Embryonic facial prominence (tissue), 1 donor: ENCODE results near the gene NUDT21.
"Not testable (repeated sequence)": the region's sequence is repeated elsewhere in the genome, so short reads cannot be mapped to it uniquely, and the experiment has no call there.

Source experiments
- DNase-seq: peaks from one replicate; pipeline ENCODE4 v3.0.0-alpha.2; 2016; ENCODE audit errors: extremely low spot score

Gene NUDT21

DNA sequence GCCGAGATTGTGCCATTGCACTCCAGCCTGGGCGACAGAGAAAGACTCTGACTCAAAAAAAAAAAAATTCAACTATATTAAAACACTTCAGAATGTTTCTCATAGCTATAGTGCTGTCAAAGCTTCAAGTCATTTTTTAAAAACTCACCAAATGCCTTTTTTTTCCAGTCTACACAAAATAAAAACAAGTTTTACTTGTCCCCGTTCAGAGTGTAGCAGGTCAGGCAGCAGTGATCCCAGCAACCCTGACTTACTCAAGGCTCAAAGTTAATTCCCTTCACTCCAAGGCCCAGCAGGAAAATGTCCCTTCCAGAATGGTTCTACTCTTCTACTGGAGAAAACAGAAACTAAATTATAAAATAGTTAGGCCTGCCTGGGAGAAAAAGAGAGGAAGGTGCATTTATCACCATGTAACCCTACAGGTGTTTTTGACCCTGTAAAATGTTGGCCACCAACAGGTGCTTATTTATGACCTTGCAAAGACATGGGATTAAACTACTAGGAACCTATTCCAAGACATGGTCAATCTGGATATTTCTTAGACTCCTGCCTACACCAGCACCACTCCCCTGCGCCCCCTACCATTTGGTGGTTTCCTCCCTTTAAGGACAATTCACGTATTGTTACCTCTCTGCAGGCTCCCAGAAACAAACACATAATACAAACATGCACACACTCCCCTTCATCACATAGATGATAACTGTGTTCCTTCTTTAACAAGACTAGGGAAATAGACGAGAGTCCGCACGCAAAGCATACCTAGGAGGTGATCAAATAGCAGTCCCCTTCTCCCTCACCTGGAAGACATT, 31.2 kb downstream of the NUDT21 start:
- DNase-seq = no peak

DNA sequence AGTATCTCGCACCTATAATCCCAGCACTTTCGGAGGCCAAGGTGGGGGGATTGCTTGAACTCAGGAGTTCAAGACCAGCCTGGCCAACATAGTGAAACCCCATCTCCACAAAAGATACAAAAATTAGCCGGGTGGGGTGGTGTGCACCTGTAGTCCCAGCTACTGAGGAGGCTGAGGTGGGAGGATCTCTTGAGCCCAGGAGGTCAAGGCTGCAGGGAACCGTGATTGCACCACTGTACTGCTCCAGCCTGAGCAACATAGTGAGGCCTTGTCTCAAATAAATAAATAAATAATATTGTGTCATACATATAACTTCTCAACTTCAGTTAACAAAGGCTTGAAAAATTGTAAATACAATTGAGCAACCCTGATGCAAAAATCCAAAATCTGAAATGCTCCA, 34.0 kb downstream of the NUDT21 start:
- DNase-seq = no peak

DNA sequence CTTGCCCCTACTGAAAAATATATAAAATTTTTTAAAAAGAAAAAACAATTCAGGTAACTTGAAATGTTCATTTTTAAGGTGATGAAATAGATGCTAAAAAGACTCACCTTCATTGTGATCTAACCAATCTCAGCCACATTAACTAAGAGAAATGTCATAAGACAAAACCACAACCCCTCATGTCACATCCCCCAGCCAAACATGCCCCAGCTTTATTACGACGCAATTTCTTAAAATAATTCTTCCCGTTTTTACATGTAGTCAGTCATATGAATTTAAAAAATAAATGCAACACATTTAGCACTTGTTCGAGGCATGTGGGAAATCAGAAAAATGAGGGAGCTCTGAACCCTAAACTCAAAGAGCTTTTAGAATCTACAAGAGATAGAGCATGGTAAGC, 35.3 kb downstream of the NUDT21 start:
- no peak for DNase-seq

DNA sequence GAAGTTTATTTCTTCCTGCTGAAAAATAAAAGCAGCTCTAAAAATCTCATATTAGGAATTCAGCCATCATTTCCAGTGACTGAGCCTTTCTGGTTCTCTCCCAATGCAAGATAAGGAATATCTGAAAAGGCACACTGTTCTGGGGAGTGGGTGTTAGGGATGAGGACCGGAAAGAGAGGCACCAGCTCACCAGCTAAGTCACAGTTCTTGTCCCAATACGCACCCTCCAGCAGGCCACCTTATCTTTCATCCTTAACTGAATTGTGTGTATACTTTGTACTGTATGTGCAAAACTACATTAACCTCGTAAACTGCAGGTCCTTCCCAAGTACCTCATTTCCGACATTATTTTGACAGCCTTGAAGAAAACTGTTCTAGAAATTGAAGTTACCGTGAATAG, 36.8 kb downstream of the NUDT21 start:
- no peak for DNase-seq

DNA sequence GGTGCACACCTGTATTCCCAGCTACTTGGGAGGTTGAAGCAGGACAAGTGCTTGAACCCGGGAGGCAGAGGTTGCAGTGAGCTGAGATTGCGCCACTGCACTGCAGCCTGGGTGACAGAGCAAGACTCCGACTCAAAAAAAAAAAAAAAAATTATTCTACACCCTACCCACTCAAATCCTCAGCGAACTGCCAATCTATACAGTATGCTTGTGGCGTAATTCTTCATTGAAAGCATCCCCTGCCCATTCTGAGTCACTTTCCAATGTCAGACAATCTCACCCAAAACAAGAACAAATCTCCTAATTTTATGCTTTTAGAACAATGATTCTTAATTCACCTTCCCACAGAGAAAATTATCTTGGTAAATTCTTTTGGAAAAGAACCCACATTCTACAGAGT, 37.8 kb downstream of the NUDT21 start:
- DNase-seq = no peak

DNA sequence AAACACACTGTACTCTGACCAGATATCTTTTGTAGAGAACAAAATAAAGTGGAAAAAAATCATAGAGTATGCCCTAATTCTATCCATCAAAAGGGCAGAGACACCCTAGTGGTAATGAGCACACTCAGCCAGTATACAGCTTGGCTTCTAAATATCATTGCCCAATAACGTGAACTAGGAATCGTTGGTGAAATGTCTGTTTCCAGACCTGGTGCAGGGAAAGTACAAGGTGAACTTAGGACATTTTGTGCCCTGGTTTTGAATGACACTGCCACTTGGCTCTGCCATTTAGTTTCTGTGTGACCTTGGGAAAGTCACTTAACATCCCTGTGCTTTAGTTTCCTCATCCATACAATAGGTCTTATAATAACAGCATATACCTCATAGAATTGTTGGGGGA, 39.5 kb downstream of the NUDT21 start:
- no peak for DNase-seq

DNA sequence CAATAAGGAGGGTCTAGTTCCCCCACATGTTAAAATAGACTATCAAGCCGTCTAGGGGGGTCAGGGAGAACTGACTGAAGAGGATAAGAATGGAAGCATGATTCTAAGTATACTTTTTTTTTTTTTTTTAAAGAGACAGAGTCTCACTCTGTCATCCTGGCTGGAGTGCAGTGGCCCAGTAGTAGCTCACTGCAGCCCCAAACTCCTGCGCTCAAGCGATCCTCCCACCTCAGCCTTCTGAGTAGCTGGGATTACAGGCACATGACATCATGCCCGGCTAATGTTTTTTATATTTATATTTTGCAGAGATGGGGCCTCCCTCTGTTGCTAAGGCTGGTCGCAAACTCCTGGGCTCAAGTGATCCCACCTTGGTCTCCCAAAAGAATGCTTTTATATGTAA, 40.0 kb downstream of the NUDT21 start:
- DNase-seq = no peak

DNA sequence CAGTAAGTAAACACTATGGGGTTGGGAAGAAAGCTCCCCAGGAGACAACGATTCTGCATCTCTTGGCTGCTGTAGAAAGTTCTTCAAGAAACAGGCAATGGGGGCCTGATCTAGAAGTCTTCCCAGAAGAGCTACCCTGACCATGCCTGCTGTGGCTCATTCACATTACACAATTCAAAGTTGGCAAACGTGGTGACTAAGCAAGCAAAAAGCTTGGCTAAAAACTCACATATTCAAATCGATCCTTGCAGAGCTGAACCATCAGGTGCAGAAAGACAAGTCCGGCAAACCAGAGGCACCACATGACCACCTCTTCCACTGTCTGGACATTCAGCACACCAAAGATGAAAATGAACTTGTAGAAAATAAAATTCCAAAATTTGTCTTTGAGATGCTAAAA, 41.9 kb downstream of the NUDT21 start:
- DNase-seq = no peak

DNA sequence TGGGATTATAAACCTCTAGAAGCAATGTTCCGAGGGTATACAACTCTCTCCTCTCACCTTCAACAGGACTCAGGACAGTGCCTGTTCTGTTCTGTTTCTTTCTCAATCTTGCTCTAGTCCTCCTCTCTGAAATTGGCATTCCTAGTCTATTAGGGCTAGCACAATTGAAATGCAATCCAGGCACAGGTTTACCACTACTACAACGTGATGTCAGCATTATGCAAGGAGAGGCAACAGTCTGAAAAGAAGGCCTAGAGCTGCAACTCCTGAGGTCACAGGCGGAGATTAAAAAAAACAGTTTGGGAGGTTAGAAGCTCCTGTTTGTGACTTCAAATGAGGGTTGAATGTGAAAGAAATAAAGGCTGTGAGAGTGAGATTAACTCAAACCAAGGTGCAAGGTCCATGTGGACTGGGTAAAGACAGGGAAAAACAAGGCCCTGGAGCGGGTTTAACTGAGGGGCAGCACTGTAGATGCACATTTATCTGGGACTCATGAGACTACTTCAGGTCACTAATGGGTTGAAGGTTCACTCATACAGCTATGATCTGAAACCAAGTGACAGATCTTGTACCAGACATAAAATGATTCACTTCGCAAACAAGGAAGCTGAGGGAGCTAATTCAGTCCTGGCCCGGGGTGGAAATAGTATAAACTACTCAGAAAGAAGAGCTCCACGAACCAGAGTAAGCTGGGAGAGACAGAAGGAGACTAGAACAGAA, 42.6 kb downstream of the NUDT21 start:
- no peak for DNase-seq

DNA sequence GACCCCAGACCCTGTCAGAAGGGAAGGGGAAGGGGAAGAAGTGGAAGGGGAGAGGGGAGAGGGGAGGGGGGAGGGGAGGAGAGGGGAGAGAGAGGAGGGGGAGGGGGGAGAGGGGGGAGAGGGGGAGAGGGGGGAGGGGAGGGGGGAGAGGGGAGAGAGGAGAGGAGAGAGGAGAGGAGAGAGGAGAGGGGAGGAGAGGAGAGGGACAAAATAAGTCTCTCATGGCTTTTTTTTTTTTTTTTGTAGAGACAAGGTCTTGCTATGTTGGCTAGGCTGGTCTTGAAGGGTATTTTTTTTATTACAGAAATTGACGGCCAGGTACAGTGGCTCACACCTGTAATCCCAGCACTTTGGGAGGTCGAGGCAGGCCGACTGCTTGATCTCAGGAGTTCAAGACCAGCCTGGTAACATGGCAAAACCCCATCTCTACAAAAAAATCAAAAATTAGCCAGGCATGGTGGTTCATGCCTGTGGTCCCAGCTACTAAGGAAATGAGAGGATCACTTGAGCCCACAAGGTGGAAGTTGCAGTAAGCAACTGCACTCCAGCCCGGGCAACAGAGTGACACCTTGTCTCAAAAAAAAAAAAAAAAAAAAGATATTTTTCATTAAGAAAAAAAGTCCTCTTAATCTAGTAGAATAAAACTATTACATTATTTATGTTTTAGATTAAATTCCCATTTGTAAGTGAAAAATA, 45.0 kb downstream of the NUDT21 start:
- DNase-seq = no peak

DNA sequence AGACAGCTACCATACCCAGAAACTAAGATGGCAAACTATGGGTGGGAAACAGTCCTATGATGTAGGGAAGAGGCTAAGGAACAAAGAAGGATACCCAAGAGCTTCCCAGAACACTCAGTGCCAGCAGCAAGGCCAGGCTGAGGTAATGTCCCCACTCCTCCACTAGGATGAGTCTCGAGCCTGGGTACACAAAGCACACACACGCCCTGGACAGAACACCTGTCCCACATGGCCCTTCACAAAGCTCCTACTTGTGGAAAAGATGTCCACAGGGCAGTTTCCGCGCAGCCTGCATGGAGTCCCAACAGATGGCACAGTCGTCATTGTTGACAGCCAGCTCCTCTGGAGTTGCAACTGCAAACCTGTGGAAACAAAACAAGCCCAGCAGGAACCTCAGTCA, 49.6 kb downstream of the NUDT21 start:
- DNase-seq = no peak

DNA sequence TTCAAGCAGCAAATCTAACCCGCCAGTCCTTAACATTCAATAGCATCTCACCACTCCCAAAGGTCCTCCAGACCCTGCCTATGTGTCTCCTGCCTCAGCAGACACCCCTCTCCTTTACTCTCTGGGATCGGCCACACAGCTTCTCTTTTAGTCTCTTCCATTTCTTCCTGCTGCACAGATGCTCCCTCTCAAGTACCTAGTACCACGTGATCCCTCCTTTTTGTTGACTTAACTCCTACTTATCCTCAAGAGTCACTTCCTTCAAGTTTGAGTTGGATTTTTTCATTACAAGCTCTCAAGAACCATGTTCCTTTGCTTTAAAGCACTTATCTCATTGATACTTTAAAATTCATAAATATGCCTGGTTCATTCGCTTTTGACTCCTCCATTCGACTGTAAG, 50.7 kb downstream of the NUDT21 start:
- DNase-seq = no peak

DNA sequence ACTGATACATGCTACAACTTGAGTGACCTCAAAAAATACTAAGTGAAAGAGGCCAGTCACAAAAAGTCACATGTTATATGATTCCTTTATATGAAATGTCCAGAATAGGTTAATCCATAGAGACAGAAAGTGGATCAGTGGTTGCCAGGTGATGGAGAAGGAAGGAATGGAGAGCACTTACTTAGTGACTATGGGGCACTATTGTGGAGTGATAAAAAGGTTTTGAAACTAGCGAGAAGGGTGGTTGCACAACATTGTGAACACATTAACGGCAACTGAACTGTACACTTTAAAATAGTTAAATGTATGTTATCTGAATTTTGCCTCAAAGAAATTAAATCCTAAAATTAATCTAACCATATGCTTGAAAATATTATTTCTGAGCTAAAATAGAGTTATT, 51.6 kb downstream of the NUDT21 start:
- no peak for DNase-seq

DNA sequence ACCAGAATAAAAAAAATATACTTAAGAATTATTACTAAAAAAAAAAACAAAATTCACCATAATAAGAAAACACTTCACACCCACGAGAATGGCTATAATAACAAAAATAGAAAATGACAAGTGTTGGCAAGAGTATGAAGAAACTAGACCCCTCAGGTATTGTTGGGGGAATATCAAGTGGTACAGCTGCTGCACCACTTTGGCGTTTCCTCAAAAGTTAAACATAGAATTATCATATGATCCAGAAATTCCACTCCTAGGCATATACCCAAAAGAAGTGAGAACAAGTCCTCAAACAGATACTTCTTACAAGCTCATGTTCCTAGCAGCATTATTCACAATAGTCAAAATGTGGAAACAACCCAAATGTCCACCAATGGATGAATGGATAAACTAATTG, 52.1 kb downstream of the NUDT21 start:
- no peak for DNase-seq

DNA sequence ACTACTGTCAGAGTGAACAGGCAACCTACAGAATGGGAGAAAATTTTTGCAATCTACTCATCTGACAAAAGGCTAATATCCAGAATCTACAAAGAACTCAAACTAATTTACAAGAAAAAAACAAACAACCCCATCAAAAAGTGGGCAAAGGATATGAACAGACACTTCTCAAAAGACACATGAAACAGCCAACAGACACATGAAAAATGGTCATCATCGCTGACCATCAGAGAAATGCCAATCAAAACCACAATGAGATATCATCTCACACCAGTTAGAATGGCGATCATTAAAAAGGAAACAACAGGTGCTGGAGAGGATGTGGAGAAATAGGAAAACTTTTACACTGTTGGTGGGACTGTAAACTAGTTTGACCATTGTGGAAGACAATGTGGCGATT, 54.4 kb downstream of the NUDT21 start:
- not testable (repeated sequence) for DNase-seq

DNA sequence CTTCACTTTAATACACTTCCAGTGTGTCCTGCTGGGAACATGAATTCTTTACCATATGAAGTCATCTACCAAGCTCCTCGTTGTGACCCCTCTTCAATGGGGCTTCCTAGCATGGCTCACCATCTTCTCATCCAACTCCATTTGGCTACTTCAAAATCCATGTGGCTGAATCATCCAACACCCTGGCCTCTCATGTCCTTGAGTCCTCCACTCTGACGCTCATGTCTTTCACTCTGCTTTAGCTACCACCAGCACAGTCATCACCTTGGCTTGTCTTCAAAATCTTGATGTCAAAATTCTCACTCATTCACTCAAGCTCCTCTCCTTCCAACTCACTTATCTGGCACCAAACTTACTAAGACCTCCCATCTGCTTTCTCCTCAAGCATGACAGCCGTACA, 61.6 kb downstream of the NUDT21 start:
- DNase-seq = no peak

DNA sequence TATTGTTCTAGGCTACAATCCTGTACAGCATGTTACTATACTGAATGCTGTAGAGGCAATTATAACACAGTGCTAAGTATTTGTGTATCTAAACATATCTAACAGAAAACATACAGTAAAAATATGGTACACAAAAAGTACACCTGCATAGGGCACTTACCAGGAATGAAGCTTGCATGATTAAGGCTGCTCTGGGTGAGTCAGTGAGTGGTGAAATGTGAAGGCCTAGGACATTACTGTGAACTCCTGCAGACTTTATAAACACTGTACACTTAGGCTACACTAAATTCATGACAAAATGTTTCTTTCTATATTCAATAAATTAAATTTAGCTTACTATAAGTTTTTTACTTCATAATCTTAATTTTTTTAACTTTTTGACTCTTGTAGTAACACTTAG, 62.9 kb downstream of the NUDT21 start:
- DNase-seq = no peak

DNA sequence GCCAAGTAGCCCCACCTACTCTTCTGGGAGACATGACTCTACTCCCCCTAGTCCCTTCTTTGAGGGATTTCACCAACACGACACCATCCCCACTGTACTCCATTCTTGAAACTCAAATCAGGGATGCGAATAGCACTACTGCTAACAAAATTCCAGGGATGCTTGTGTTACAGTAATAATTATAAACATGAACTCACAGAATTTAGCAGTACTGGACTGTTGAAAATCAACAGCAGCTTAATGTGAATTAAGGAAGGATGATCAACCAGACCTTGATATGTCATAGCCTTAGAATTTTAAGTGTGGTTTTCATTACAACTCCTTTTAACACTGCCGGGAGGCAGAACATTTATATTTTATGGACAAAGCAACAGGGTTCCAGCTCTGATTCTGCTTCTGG, 63.7 kb downstream of the NUDT21 start:
- DNase-seq = no peak

DNA sequence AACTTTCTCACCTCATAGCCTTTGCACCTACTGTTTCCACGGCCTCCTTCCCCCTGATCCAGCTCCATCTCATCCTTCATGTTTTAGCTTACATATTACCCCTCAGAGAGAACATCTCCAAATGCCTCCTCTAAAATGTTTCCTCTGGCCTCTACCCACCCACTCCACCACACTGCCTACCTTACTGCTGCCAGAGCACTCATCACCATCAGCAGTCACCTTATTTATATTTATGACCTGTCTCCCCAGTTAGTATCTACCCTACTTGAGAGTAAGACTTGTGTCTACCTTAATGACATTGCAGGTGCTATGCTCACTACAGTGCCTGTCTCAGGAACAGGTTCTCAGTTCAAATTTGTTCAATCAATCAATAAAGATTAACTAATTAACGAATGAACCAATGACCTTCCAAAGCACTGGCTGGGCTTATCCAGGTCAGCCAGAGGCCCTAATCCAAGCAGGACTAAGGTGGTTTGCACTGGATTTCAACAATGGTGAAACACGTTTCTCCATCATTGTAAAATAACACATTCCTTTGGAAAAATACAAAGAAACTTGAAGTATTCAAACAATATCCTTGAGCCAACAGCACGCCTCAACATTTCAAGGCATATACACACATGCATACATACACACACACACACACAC, 66.9 kb downstream of the NUDT21 start:
- no peak for DNase-seq

DNA sequence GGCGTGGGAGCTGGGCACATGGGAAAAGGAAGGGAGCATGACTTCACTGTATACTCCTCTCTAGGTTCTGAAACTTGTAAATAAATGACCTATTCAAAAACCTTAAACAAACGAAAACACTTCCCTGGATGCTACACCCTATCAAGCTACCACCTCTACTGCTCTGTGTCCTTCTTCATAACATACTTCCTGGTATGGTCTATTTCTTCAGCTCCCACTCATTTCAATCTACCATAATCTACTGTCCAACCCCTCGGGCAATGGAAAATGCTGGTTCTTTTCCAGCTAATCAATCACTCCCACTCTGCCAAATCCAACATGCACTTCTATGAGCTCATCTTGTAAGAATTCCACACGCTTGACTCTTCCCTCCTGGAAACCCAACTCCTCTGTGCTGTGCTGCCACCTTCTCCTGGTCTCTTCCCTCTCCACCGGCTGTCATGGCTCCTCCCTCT, 68.2 kb downstream of the NUDT21 start:
- DNase-seq = no peak

DNA sequence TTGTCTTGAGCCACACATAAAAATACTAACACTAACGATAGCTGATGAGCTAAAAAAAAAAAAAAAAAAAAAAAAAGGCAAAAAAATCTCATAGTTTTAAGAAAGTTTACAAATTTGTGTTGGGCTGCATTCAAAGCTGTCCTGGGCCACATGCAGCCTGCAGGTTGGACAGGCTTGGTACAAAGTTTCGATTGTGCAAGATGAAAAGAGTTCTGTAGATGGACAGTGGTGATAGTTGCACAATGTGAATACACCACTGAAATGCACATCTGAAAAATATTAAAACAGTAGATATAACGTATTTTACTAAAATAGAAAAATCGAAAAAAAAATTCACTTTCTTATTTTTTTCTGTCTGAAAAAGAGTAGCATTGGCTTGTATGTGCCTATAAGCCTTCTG, 68.7 kb downstream of the NUDT21 start:
- DNase-seq = no peak

DNA sequence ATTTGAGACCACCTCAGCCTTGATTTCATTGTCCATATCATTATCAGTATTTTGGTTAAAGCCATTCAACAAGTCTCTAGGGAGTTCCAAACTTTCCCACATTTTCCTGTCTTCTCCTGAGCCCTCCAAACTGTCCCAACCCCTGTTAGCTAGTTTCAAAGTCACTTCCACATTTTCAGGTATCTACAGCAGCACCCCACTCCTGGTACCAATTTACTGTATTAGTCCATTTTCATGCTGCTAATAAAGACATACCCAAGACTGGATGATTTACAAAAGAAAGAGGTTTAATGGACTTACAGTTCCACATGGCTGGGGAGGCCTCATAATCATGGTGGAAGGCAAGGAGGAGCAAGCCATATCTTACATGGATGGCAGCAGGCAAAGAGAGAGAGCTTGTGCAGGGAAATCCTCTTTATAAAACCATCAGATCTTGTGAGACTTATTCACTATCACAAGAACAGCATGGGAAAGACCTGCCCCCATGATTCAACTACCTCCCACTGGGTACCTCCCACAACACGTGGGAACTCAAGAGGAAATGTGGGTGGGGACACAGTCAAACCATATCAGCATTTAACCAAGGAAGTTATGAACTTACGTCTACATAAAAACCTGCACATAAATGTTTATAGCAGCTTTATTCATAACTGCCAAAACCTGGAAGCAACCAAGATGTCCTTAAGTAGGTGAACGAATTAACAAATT, 70.2 kb downstream of the NUDT21 start:
- not testable (repeated sequence) for DNase-seq
